Fibroblast of villous mesenchyme (primary cell): ENCODE measurements around the gene ZBTB20. TPM values are rescaled to one million over a fixed set of nuclear protein-coding genes. Genes with fewer than 3 reads are reported as not detected.

Experiments
- DNase-seq: peaks from one replicate; pipeline ENCODE4 v3.0.0-alpha.2; 2010; ENCODE audit warnings: low read depth
- H3K4me3 ChIP-seq: 2 replicates; pipeline ENCODE4 v1.5.1; 2011; ENCODE audit warnings: low read depth, mild to moderate bottlenecking, low read length
- CTCF ChIP-seq: IDR thresholded peaks from 2 replicates; pipeline ENCODE4 v1.5.1; 2012; ENCODE audit warnings: low read depth, mild to moderate bottlenecking, low read length; ENCODE audit not compliant: insufficient read depth
- total RNA-seq: library from RNA; depleted of rRNA; stranded (reverse); fragments of >200 nt; gene quantifications from 2 replicates; pipeline ENCODE4 v1.2.3, GENCODE V29; 2012

The ZBTB20 gene
- total RNA-seq, 1 donor = 28.1 TPM

- no peak for DNase-seq
- H3K4me3 ChIP-seq = no peak overlapping the region
- no peak for TF ChIP-seq CTCF
Observed at GRCh38 chr3:114350271-114350670, 796.8 kb downstream of the ZBTB20 start.

- no peak for DNase-seq
- H3K4me3 ChIP-seq = no peak overlapping the region
- no peak for TF ChIP-seq CTCF
Observed at GRCh38 chr3:114344492-114344891, 802.6 kb downstream of the ZBTB20 start.

GRCh38 chr3:114338651-114339357, 808.3 kb downstream of the ZBTB20 start:
- TF ChIP-seq CTCF = no peak
- H3K4me3 ChIP-seq = no peak overlapping the region
- DNase-seq = no peak

- TF ChIP-seq CTCF = no peak
- H3K4me3 ChIP-seq = no peak overlapping the region
- no peak for DNase-seq
Observed at GRCh38 chr3:114336857-114337256, 810.2 kb downstream of the ZBTB20 start.

- TF ChIP-seq CTCF = peak; percentile 29
- H3K4me3 ChIP-seq = no peak overlapping the region
- DNase-seq = peak; percentile 4
Observed at GRCh38 chr3:114336122-114336697, 810.9 kb downstream of the ZBTB20 start.

GRCh38 chr3:114333923-114334240, 813.2 kb downstream of the ZBTB20 start:
- no peak for TF ChIP-seq CTCF
- no peak overlapping the region for H3K4me3 ChIP-seq
- DNase-seq = no peak
